Measurements from ENCODE around the gene RER1.

Gene RER1

DNA sequence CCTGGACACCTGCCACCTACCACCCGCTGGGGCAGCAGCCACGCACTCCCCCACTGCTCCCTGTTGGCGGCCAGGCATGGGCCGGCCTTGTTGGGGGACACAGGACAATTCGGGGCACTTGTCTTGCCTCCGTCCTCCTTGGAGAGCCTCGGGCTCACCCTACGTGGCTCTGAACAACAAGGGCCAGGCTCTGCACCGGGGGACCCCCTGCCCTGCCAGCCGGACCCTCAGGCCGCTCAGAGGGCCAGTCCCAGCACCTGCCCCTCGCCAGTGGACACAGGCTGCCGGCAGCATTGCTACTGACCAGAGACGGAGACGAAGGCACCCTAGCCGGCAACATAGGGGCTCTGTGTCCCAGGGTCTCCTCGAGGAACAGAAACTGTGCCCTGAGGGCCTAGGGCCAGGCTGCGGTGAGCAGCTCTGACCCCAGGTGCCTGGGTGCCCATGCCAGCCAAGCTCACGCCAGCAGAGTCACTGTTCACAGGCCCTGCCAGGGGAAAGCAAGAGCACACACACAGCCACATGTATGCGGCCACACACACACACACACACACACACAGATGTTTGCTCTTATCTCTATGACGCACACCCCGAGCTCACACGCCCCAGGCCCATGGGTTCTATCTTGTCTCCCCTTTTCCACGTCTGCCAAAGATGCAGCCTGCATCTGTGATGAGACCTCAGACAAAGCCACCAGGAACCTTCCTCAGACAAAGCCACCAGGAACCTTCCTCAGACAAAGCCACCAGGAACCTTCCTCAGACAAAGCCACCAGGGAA, 46.2 kb upstream of the RER1 start:
- ChIA-PET POLR2A (no interaction called here), CTCF (no interaction called here)
- no peak for DNase-seq (ENCODE audit: extremely low spot score)
- TF ChIP-seq, protein P1, sequence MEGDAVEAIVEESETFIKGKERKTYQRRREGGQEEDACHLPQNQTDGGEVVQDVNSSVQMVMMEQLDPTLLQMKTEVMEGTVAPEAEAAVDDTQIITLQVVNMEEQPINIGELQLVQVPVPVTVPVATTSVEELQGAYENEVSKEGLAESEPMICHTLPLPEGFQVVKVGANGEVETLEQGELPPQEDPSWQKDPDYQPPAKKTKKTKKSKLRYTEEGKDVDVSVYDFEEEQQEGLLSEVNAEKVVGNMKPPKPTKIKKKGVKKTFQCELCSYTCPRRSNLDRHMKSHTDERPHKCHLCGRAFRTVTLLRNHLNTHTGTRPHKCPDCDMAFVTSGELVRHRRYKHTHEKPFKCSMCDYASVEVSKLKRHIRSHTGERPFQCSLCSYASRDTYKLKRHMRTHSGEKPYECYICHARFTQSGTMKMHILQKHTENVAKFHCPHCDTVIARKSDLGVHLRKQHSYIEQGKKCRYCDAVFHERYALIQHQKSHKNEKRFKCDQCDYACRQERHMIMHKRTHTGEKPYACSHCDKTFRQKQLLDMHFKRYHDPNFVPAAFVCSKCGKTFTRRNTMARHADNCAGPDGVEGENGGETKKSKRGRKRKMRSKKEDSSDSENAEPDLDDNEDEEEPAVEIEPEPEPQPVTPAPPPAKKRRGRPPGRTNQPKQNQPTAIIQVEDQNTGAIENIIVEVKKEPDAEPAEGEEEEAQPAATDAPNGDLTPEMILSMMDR (IDR thresholded peaks at IDR 0.05; ENCODE audit: control extremely low read depth, extremely low read depth, low read depth, missing control alignments): no peak

DNA sequence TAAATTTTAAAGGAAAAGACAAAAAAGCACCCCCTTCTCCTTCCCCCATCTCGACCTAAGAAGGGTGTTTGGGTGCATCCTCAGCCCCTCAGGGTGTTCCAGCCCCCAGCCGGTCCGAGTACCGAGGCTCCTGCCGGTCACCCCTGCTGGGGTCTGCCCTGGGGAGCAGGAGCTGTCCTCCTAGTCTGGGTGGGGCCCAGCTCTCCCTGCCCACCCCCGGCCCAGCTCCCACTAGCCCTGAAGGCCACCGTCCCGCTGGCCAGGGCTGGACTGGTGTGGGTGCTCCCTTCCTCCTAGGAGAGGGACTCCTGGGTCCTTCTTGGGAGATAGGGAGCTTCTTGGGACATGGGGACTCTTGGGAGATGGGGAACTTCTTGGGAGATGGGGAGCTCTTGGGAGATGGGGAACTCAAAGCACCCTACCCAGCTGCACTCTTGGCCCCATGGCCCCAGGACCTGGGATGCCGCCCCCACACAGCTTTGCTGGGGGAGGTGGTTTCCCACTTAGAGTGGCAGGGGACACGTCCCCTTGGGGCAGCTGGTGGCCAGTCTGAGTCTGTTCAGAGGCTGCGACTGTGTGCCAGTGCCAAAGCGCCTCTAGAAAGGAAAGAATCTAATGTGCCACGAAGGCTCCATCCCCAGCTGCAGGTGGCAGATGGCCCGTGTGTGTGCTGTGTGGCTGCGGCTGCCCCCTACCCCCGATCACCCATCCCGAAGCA, 44.8 kb upstream of the RER1 start:
- POLR2A ChIA-PET: no interaction called here
- no peak for DNase-seq (ENCODE audit: extremely low spot score)
- TF ChIP-seq, protein P1 (IDR thresholded peaks at IDR 0.05; ENCODE audit: control extremely low read depth, extremely low read depth, low read depth, missing control alignments): no peak
- CTCF ChIA-PET: no interaction called here

GRCh38 chr1:2347409-2347785, 44.2 kb upstream of the RER1 start:
- CTCF ChIA-PET: no interaction called here
- DNase-seq (ENCODE audit: extremely low spot score): no peak
- TF ChIP-seq, protein P1 (IDR thresholded peaks at IDR 0.05; ENCODE audit: control extremely low read depth, extremely low read depth, low read depth, missing control alignments): no peak
- POLR2A ChIA-PET: no interaction called here

GRCh38 chr1:2347896-2348295, 43.7 kb upstream of the RER1 start:
- TF ChIP-seq, protein P1 (IDR thresholded peaks at IDR 0.05; ENCODE audit: control extremely low read depth, extremely low read depth, low read depth, missing control alignments): no peak
- ChIA-PET CTCF (no interaction called here), POLR2A (no interaction called here)
- no peak for DNase-seq (ENCODE audit: extremely low spot score)

DNA sequence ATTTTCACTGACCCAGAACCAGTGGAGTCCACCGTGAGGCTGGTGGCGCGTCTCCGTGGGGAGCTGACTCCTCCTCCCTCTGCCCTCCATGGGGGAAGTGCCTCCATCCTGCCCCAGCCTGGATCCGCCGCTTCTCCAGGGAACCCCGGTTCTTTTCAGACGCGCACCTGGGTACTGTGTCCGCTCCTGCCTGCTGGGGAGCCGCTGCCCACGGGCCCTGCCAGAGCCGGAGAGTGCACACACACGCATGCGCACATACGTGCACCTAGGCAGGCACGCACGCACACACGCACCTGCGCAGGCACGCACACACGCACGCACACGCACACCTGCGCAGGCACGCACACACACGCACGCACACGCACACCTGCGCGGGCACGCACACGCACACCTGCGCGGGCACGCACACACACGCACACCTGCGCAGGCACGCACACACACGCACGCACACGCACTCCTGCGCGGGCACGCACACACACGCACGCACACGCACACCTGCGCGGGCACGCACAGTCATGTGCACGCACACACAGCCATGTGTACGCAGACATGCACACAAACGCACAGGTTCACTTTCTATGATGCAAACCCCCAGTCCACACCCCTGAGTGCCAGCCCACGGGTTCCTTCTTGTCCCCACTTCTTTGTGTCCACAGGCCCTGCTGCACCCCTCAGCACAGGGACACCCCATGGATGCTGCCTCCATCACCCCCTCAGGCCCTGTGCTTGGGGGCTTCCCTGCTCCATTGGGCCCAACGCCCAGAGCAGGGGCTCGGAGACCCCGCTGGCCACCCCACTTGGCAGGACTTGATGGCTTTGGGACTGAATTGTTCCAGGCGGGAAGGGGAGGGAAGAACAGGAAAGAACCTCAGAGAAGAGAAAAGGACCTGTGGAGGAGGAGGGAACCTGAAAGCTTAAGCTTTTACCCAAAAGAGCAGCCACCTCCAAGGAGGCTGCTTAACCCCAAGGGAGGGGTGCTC, 43.0 kb upstream of the RER1 start:
- TF ChIP-seq, protein P1 (IDR thresholded peaks at IDR 0.05; ENCODE audit: control extremely low read depth, extremely low read depth, low read depth, missing control alignments): no peak
- ChIA-PET POLR2A (no interaction called here), CTCF (no interaction called here)
- DNase-seq (ENCODE audit: extremely low spot score): no peak

- CTCF ChIA-PET: no interaction called here
- POLR2A ChIA-PET: no interaction called here
- TF ChIP-seq, protein P1 (IDR thresholded peaks at IDR 0.05; ENCODE audit: control extremely low read depth, extremely low read depth, low read depth, missing control alignments): no peak
- DNase-seq (ENCODE audit: extremely low spot score): no peak
Observed at GRCh38 chr1:2349806-2350205, 41.8 kb upstream of the RER1 start.

All from GM10248 (cell line).